Stimulated activated CD8-positive, alpha-beta memory T cell treated with anti-CD3 and anti-CD28 coated beads, Interleukin-4, amount 100 ng/mL, for 48 hours (primary cell): Measurements from ENCODE around the gene SLC25A13.
"Not testable (repeated sequence)": the region's sequence is repeated elsewhere in the genome, so short reads cannot be mapped to it uniquely, and the experiment has no call there.

Experiments
- DNase-seq: peaks from one replicate; pipeline ENCODE4 v3.0.0-alpha.2; 2020

Gene SLC25A13

DNA sequence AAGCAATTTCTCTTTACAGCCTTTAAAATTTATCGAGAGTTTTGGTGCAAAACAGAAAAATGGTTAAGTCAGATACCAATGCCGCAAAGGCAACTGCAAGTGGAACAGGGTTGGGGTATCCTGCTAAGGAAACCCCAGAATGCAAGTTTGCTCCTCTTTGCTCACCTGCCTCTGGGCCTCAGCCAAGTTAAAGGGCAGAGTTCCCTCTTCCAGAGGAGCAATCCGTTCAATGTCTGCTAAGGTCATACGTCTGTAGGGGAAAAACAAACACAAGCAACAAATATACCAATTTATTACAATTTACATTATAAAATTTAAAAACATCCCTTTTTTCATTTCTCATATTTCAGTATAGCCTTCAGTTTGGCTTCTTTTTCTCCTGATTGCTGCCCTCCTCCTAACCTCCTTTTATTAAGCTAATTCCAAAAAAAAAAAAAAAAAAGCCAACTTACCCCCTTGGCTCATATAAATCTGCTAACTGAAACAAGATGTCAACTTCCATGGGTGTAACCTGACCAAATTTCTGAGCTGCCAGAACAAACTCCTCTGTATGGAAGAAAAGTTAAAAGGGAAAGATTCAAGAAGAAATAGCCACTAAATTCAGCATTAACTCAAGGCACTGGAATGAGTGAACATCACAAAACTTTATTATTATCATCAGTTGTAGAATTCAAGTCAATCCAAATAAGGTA is 132.6 kb downstream of the SLC25A13 start:
- DNase-seq = no peak

DNA sequence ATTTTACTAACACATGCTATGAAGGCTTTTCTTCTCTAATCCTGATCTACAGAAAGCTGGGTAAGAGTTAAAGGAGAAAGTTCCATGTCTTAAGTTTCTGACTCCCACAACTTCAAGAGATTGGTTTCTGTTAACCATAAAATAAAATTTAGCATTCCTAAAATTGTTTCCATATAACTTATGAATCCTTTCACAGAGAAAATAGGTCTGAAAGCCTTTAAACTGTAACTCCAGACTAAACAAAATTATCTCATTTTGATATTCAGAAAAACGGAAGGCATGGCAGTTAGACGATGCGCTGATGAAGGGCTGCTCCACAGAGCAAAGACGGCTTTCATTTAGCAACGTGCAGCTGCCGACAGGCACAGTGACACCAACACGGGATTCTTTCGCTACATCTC is 133.3 kb downstream of the SLC25A13 start:
- DNase-seq = no peak

DNA sequence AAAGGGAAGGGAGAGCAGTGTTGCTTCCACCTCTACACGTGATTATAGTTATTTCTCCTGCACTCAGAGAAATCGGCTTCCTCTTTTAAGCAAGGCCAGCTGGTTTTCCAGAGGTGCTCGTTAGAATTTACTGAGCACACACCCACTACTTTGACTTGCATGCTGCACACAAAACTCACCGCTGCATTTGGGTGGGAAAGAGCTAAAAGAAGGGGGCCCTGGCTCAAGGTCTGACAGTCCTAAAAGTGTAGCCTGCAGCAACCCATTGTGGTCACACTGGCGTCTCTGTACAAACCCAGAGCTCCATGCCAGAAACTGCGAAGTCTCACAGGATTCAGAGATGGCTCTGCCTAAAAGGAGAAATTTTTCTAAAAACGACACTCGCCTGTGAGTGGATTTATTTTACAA is 133.7 kb downstream of the SLC25A13 start:
- no peak for DNase-seq

DNA sequence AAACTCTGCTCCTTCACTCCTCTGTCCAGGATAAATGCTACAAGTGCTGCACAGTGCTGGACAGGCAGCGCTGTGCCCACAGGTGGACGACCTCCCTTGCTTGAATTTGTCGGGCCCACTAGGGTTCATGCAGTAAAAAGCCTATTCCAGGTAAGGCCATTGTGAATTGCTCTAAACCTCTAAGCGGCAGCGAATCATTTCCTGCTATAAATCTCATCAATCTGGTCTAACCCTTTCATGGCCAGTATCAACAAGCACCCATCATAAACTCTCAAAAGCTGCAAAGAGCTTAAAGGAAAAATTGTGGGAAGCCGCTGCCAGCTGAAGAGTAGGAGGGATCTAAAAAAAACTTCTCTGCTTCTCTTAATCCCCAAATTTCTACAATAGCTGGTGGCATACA is 134.2 kb downstream of the SLC25A13 start:
- no peak for DNase-seq

DNA sequence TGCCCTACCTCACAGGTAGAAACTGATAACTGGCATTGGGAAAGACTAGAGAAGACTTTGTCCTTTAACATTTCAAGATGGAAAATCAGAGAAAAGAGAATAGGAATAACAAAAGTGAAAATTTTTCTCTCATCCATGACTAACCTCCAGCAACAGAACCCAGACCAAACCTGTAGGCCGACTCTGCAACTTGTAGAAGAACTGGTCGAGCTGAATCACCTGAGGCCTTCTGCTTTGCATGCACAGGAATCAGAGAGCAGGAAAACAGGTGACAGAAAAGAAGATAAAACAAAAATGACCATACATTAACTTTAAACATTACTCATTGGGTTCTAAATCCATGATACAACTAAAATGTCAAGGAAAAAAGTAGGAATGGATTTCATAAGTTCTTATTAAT is 137.1 kb downstream of the SLC25A13 start:
- DNase-seq = no peak

DNA sequence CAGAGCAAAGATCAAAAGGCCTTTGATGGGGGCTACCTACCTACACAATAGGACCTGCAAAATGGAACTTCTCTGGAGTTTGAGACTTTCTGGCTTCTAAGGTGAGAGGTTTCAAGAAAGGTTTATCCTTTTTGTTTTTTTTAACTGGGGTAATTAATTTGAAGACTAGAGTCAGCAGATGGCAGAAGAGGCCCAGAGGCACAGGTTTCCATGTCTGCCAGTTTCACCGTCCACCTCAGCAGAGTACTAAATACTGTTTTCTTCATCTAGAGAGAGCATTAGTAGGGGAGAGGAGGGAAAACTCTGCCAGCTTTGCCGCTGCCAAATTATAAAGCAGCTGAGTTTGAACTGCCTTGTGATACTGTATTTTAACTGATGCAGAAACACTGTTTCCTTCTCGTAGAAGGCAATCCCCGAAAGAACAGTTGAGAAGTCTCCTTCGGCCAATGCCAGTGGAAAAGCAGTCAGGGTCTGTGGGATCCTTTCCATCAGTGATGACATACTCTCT is 138.7 kb downstream of the SLC25A13 start:
- DNase-seq = no peak

DNA sequence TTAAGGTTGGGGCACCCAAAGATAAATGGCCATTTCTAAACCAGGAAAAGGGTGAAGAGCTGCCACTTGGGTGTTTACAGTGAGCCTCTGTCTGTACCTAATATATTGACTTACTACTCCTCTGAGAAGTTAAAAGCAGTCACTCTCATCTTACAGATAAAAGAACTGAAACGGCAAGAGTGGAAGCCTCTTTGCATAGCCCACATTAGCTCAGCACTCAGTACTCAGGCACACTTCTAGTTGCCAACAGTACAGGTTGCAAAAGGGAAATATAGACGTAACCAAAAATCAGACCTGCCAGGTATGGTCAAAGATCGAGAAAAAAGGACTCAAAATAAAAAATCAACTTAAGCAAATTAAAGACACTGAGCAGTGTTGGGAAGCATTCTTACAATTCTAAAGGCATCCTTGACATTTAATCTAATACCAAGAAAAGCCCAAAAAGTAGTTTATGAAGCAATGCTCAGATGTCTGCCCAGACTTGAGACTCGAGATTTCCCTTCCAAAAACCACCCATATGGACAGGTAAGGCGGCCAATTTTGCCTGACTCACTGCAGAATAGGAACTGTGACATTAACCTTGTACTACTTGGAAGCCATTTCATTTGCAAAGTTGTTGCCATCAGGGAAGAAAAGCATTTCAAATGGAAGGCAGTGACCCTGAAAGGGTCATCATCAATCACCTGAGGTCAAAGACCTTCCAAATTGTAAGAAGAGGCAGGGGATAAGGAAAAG is 139.3 kb downstream of the SLC25A13 start:
- DNase-seq = no peak

DNA sequence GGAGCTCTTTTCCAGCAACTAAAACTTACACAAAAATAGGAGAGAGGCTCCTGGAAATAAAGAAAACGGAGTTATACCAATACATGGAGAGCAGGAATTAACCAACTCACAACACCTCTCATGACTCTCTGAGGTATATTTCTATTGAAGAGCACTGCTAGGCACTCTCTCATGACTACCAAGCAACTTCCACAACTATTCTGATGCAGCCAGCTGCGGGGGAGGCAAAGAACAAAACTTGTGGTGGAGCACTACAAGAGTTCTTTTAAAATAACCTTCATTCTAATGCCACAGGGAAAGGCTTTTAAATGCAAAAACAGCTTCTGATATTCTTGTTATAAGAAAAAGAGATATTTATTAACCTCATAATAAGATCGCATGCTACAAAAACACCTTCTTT is 140.7 kb downstream of the SLC25A13 start:
- no peak for DNase-seq

DNA sequence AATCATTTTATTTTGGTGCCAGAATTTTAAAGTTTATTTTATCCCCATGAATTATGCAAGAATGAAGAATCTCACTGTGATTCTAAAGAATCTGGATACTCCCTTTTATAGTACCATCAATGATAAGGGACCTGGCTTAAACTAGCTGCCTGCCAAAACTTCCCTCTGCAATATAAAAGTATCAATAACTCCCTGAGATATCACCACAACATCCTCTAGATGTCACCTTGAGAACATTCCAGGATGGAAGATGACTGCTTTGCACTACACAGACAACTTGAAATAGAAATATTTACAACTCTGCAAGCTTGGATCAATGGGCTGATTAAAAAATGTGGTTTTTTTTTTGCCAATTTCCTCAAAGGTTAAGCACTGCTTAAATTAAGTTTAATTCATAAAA is 142.1 kb downstream of the SLC25A13 start:
- no peak for DNase-seq

DNA sequence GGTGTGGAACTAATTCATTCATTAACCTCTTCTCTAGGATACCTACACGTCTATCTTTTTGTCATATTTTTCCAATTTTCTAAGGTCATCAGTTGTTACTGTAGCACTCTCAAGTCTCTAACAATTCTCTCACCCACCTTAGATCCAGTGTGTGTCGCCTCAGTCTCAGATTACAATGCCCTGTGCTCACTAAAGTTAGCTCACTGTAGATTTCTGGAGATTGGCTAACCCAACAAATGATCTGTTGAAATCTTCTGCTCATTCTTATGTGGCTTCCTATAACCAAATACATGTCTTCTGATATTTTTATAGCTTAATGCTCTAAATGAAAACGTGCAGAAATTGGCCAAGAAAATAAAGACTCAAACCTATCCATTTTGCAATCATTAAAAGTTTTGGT is 142.6 kb downstream of the SLC25A13 start:
- DNase-seq = no peak

DNA sequence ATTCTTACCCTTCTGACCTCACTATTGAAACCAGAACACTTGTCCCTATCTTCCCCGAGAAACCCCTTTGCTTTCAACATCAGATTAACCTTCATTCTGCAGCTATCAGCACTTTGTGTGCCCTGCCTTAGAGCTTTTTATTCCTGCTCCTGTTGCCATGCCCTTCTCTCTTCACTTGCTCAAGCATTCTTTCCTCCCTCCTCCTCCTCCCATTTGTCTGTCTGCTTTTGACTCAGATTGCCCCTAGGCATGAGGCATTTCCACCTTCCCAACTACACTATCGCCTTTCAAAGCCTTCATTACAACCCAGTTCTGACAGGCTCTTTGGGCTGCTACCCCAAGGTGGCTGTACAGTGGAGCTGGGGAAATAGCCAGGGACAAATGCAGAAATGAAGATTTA is 143.3 kb downstream of the SLC25A13 start:
- no peak for DNase-seq

DNA sequence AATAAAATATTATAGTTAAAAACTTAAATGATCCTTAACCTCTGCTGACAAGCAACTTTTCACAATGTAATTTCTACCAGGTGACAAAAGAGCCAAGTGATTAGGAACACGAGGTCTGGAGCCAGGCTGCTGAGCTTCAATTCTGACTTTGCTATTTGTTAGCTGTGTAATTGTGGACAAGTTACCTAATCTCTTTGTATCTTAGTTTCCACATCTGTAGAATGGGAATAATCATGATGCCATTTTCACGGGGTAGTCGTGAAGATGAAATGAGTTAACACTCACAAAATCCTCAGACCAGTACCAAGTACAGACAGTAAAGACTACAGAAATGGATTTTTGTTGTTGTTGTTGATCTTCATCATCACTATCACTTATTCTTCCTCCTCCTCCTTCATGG is 144.5 kb downstream of the SLC25A13 start:
- DNase-seq = no peak

DNA sequence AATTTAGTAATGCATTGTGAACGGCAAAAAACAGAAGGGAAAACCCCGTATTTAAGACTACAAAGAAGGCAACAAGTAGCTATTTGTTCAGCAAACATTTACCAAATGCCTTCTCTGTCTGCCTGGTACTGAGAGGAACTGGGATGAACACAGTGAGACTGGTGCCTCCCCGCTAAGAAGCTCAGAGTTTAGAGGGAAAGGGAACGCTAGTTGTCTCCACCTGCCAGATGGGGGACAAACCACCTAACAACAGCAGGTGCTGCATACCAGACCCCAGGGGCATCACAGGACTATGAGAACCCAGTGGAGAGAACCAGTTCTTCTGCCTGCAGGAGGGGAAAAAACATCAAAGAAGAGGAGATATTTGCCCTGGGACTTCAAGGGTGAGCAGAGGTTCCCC is 147.1 kb downstream of the SLC25A13 start:
- DNase-seq = no peak

DNA sequence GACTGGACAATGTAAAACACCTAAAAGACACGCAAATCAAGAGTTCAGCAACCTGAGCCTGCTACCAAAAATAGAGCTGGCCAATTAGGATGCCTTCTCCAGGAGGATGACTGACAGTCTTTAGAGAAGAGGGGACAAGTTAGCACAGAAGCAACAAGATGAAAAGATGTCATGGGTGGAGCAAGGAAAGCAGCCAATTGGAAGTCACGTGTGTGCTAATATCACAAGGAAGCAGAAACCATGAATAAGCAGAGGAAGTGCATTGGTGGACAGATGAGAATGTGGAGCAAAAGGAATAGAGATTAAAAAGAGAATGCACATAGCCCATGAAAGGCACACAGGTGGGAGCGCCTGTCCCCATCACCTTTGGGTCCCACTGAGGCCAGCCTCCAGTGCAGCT is 148.1 kb downstream of the SLC25A13 start:
- no peak for DNase-seq

DNA sequence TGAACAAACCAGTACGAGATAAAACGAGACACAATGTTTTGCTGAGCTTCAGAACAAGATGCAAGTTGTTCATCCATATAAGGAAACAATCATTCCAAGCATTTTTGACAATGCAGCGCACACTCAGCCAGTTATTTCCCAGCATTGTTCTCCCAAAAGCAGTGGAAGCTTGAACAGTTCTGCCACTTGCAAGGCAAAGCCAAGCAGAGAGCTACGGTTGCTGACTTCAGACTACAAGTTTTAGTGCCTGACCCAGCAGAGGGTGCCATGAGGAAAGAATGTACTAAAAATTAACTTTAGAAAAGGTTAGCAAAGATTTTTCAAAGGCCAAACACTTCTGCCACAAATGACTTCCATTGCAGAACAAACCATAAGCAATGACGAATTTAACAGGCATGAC is 152.5 kb downstream of the SLC25A13 start:
- DNase-seq = no peak

DNA sequence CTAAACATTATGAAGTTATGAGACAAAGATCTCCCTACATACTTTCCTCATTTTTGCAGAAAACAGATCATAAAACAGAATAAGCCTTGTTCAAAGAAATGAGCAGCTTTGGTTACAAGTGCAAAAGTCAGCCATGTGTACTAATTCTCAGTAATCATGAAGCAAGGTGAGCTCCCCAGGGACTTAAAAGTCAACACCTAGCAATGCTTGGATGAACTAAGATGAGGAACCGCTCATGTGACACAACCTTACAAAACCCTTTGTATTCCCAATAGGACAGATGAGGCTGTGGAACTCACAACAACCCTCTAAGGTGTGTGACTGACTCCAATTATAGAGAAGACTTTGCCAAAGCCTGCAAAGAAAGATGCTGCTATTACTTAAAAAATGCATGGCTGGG is 154.5 kb downstream of the SLC25A13 start:
- DNase-seq = no peak

DNA sequence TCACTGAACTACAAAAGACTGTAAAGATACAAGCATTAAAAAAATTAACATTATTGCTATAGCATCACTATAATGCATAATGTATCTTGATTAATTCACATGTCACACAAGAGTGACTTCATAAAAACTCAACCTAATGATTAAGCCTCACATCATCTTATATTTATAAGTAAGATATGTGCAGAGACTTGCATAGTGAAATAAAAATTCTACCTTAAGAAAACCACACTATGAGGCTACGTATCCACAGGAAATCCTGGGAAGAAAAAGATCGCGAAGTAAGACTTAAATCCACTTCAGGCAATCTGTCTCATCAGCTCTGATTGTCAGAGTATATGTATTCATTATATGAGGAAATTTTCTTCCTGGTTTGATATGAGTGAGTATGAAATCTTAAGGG is 160.0 kb downstream of the SLC25A13 start:
- no peak for DNase-seq

DNA sequence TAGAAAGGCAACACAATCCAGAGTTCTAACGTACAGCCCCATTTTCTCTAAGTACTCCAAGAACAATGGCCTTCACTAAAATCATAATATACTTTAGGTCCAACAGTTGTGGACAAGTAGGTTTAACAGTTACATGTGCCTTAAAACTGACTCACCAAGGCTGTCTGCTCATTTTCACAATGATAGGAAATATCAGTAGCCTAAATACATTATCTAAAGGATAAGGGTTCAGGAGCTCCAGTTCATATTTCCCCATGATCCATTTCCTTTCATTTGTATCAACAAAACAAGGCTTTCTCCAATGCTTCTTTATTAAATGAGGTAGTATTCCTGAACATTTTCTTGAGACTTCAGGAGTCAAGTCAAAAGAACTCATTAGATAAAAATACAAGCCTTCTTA is 164.0 kb downstream of the SLC25A13 start:
- no peak for DNase-seq

DNA sequence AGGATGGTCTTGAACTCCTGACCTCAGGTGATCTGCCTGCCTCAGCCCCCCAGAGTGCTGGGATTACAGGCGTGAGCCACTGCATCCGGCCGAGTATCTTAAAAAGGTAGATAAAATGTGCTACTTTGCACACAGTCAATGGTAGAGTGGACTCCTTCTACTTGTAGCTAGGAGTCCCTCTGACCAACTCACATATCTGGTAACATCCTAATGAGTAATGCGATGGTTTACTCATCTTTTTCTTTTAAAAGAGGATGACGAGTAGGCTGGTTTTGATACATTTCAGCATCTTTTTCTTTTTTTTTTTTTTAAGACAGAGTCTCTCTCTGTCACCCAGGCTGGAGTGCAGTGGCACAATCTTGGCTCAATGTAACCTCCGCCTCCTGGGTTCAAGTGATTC is 167.4 kb downstream of the SLC25A13 start:
- DNase-seq = not testable (repeated sequence)

DNA sequence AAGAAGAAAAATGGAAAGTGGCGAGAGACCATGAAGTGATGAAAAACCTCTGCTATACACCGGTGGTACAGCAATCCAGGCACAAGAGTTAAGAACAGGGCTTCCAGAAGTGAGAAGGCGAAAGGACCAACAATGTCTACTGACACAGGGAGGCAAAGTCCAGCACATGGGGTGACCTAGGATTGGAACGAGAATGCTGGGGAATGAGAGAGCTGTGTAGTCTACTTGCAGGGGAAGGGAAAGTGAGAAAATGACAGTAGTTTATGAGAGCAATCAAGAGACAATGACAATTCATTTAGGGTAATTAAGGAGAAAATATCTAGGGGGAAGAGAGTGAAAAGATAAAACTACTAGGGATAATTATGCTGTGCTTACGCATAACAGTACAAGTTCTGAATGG is 169.2 kb downstream of the SLC25A13 start:
- DNase-seq = no peak

DNA sequence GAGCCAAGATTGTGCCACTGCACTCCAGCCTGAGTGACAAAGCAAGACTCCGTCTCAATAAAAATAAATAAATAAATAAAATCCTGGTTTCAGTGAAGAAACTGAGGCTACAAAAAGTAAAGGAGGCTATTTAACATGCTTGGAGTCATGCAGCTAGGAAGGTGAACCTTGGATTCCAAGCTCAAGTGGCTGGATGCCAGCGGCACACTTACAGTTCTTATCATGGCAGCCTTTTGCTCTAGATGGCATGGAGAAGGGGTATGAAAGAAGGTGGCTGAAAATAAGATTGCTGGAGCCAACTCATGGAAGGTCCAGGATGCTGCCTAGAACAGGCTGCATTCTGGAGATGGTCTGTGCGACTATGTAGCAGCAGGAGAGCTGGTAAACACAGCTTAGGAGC is 170.0 kb downstream of the SLC25A13 start:
- DNase-seq = no peak

DNA sequence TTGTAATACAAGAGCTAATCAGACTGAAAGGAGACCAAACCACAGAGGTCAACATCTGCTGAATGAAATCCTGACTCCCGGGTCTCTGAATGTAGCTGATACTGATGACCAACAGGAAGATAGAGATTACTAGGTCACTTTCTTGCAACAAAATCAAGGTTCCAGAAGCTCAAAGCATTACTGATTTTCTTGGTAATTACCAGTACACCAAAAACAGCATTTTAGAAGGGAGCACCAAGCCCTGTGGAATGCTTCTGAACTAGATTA is 177.7 kb downstream of the SLC25A13 start:
- no peak for DNase-seq

DNA sequence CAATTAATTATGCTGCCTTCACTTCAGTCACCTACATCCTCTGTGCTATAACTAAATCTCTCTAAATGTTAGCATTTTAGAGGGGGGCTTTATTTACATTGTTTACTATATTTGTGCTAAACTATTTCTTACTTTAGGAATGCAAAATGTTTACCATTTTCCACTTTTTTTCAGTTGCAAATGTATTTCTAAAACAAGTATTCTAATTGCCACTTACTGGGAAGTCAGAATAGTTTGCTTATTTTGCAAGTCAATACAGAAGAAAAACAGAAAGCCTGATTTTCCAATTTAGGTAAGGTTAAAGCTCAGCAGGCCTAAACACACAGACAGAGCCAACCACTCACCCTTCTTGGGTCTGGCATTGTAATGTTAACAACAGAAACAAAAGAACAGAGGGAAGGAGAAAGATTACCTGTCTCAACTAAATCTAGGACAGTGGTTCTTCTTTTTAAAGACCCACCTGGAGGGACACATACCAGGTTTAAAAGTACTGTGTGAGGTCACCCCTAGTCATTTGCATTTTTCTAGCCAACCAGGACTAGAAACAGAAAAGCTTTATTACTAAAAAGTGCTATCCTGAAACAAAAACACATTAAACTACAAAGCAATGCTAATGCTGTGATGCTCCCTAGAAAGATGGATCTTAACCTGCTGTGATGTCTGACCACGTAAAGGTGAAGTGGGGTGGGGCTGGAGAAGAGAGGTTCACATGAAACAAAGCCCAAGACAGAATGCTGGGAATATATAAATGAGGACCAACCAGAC is 178.2 kb downstream of the SLC25A13 start:
- no peak for DNase-seq

DNA sequence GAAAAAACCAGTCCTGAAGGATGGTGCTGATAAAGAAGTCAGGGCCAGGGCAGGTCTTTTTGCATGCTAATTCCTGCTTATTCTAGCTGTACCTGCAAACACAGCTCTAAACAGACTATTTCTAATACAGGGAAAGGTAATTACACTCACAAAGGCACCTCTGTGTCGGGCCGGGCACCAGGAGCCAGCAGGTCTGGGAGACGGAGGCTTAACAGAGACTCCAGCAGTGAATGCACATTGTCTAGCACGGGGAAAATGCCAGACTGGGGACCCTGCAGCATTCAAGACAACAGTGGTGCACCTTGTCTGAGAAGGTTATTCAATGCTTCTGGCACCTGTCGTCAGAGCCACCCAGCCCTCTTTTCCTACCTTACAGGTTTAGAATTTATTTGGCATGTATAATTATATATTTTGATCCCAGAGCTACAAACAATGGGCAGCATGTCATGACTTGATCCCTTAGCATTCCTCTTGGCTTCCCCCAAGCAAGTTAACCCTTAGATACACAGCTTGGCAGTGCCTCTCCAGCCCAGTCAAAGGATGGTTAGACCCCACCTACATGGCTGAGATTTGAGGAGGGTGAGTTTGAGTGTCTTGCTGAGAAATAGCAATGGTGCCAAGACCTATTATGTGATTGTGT is 185.2 kb downstream of the SLC25A13 start:
- no peak for DNase-seq
